H1 (cell line): ENCODE data around the gene MRPL36. TPM values are rescaled to one million over a fixed set of nuclear protein-coding genes. Genes with fewer than 3 reads are reported as not detected.

Source experiments
- CTCF ChIA-PET: fragments of 300-600 bp; sonication (Branson Sonifier 250); formaldehyde crosslinking; loops from one replicate; lab custom pipeline; 2021; ENCODE audit not compliant: partially characterized antibody; lab: Charles Lee
- POLR2A ChIA-PET: fragments of 300-600 bp; sonication (Branson Sonifier 250); formaldehyde crosslinking; loops from one replicate; lab custom pipeline; 2021; ENCODE audit warnings: inconsistent platforms; ENCODE audit not compliant: partially characterized antibody; lab: Charles Lee
- DNase-seq, 2 experiments: peaks; one replicate each; pipeline versions ENCODE4 v3.0.0 to v3.0.0-alpha.2; 2010 to 2022; ENCODE audit warnings: low spot score in 2 of 2, low read depth in 1 of 2, mixed read lengths in 1 of 2
- FAIRE-seq: peaks from 2 replicates; lab custom pipeline; 2011; peaks lifted over from hg19 to GRCh38; lab: Jason Lieb, UNC
- H2AFZ ChIP-seq: 2 replicates; pipeline ENCODE4 v1.8.1; 2012; ENCODE audit warnings: low read length, inconsistent platforms
- H2AK5ac ChIP-seq: 2 replicates; pipeline ENCODE4 v1.6.1; 2013; ENCODE audit warnings: low read depth, low read length
- H2BK120ac ChIP-seq: replicated peaks from 2 replicates; pipeline ENCODE3; 2013; ENCODE audit warnings: low read depth, low read length, inconsistent platforms
- H2BK12ac ChIP-seq: 2 replicates; pipeline ENCODE4 v1.6.1; 2013; ENCODE audit warnings: low read depth, low read length
- H2BK15ac ChIP-seq: 2 replicates; pipeline ENCODE4 v1.6.1; 2013; ENCODE audit warnings: low read length
- H2BK20ac ChIP-seq: 2 replicates; pipeline ENCODE4 v1.6.1; 2013; ENCODE audit warnings: low read length
- H2BK5ac ChIP-seq: 2 replicates; pipeline ENCODE4 v1.6.1; 2013; ENCODE audit warnings: low read depth, low read length
- H3K14ac ChIP-seq: 2 replicates; pipeline ENCODE4 v1.6.1; 2013; ENCODE audit warnings: inconsistent platforms; ENCODE audit not compliant: insufficient read length
- H3K18ac ChIP-seq: 2 replicates; pipeline ENCODE4 v1.6.1; 2013; ENCODE audit warnings: low read length; ENCODE audit errors: extremely low read depth
- H3K23ac ChIP-seq: 2 replicates; pipeline ENCODE4 v1.6.1; 2013; ENCODE audit warnings: inconsistent platforms; ENCODE audit not compliant: insufficient read length
- H3K23me2 ChIP-seq: 2 replicates; pipeline ENCODE4 v1.6.1; 2013; ENCODE audit warnings: low read depth, low read length
- H3K27ac ChIP-seq: 2 replicates; pipeline ENCODE4 v1.6.1; 2011; ENCODE audit warnings: low read depth, low read length, inconsistent platforms
- H3K27me3 ChIP-seq, 4 experiments: replicated peaks in 1 of 4; 1 replicate in 1 of 4; 2 replicates in 3 of 4; pipeline versions ENCODE4 v1.6.1 to v1.8.1; 2011 to 2013; ENCODE audit warnings: low read length in 3 of 4, mild to moderate bottlenecking in 3 of 4, inconsistent platforms in 2 of 4, mixed read lengths in 2 of 4, moderate library complexity in 1 of 4; ENCODE audit not compliant: control insufficient read depth in 3 of 4, insufficient read depth in 3 of 4; ENCODE audit errors: extremely low read depth in 1 of 4
- H3K36me3 ChIP-seq, 4 experiments: 2 replicates each; pipeline versions ENCODE4 v1.6.1 to v1.8.1; 2011 to 2013; ENCODE audit warnings: mild to moderate bottlenecking in 4 of 4, low read length in 3 of 4, moderate library complexity in 2 of 4, control low read depth in 1 of 4, inconsistent platforms in 1 of 4; ENCODE audit not compliant: insufficient read depth in 4 of 4, control insufficient read depth in 2 of 4
- H3K4ac ChIP-seq: replicated peaks from 2 replicates; pipeline ENCODE3; 2013; ENCODE audit warnings: low read length, low read depth, mixed read lengths, inconsistent platforms; ENCODE audit not compliant: insufficient read length
- H3K4me1 ChIP-seq, 4 experiments: replicated peaks in 1 of 4; 1 replicate in 1 of 4; 2 replicates in 3 of 4; pipeline versions ENCODE4 v1.6.1 to v1.8.1; 2011 to 2013; ENCODE audit warnings: low read length in 3 of 4, inconsistent platforms in 2 of 4, mixed read lengths in 1 of 4; ENCODE audit not compliant: insufficient read depth in 4 of 4, control insufficient read depth in 3 of 4
- H3K4me2 ChIP-seq, 2 experiments: 2 replicates each; pipeline versions ENCODE4 v1.6.1 to v1.8.1; 2011 to 2013; ENCODE audit warnings: low read depth in 2 of 2, low read length in 2 of 2, control low read depth in 1 of 2, inconsistent platforms in 1 of 2, mild to moderate bottlenecking in 1 of 2; ENCODE audit not compliant: insufficient read depth in 1 of 2
- H3K4me3 ChIP-seq, 4 experiments: fragments of 200-600, 300-600 bp in 1 of 4; sonication (generic), shearing (Covaris generic), sonication (Bioruptor Twin) in 1 of 4; 2 replicates each; pipeline versions ENCODE4 v1.5.1 to v1.8.1; 2011 to 2016; ENCODE audit warnings: low read length in 4 of 4, low read depth in 3 of 4, control low read depth in 2 of 4, inconsistent platforms in 2 of 4, mild to moderate bottlenecking in 2 of 4, mixed read lengths in 1 of 4, moderate library complexity in 1 of 4; ENCODE audit not compliant: insufficient read depth in 2 of 4; ENCODE audit errors: extremely low read depth in 1 of 4
- H3K56ac ChIP-seq: replicated peaks from 2 replicates; pipeline ENCODE3; 2013; ENCODE audit warnings: low read depth, mild to moderate bottlenecking, mixed read lengths, low read length, inconsistent platforms; ENCODE audit not compliant: insufficient read length
- H3K79me1 ChIP-seq: 2 replicates; pipeline ENCODE4 v1.6.1; 2013; ENCODE audit warnings: low read depth, low read length, control low read depth
- H3K79me2 ChIP-seq, 2 experiments: 2 replicates each; pipeline versions ENCODE4 v1.6.1 to v1.8.1; 2012 to 2013; ENCODE audit warnings: low read length in 2 of 2, mild to moderate bottlenecking in 2 of 2, inconsistent platforms in 1 of 2; ENCODE audit not compliant: insufficient read depth in 2 of 2, control insufficient read depth in 1 of 2
- H3K9ac ChIP-seq, 4 experiments: replicated peaks in 1 of 4; 1 replicate in 1 of 4; 2 replicates in 3 of 4; pipeline versions ENCODE4 v1.6.1 to v1.8.1; 2011 to 2013; ENCODE audit warnings: low read depth in 3 of 4, low read length in 3 of 4, control low read depth in 2 of 4, mild to moderate bottlenecking in 2 of 4, moderate library complexity in 2 of 4, inconsistent platforms in 1 of 4; ENCODE audit errors: extremely low read depth in 1 of 4
- H3K9me3 ChIP-seq, 2 experiments: 2 replicates each; pipeline versions ENCODE4 v1.6.1 to v1.8.1; 2012 to 2013; ENCODE audit warnings: mild to moderate bottlenecking in 2 of 2, moderate library complexity in 2 of 2, control low read depth in 1 of 2, inconsistent platforms in 1 of 2, low read depth in 1 of 2, low read length in 1 of 2, mixed read lengths in 1 of 2; ENCODE audit not compliant: insufficient read depth in 2 of 2
- H4K20me1 ChIP-seq, 2 experiments: replicated peaks in 1 of 2; 2 replicates each; pipeline versions ENCODE3 to v1.8.1; 2011 to 2013; ENCODE audit warnings: inconsistent platforms in 2 of 2, low read length in 2 of 2, mild to moderate bottlenecking in 1 of 2; ENCODE audit not compliant: insufficient read depth in 2 of 2, control insufficient read depth in 1 of 2
- H4K5ac ChIP-seq: 2 replicates; pipeline ENCODE4 v1.6.1; 2013; ENCODE audit warnings: low read length, low read depth, mixed read lengths, inconsistent platforms; ENCODE audit not compliant: insufficient read length
- H4K8ac ChIP-seq: 2 replicates; pipeline ENCODE4 v1.8.0; 2013; ENCODE audit warnings: mild to moderate bottlenecking, moderate library complexity, low read length, inconsistent platforms; ENCODE audit not compliant: insufficient read depth; ENCODE audit errors: extremely low read depth
- H4K91ac ChIP-seq: replicated peaks from 2 replicates; pipeline ENCODE3; 2013; ENCODE audit warnings: low read length, mixed read lengths, inconsistent platforms; ENCODE audit not compliant: insufficient read length
- CHD2 ChIP-seq: IDR thresholded peaks from 2 replicates; pipeline ENCODE4 v1.6.1; 2012; ENCODE audit warnings: low read length, improper control_type of control experiment
- CREB1 ChIP-seq: IDR thresholded peaks from 2 replicates; pipeline ENCODE4 v1.6.1; 2012; ENCODE audit warnings: inconsistent platforms
- EZH2 ChIP-seq: fragments of 200-600 bp; sonication (generic); IDR thresholded peaks from 2 replicates; pipeline ENCODE4 v1.7.1; 2012; ENCODE audit warnings: low read depth, mild to moderate bottlenecking, moderate library complexity, low read length, inconsistent platforms; ENCODE audit not compliant: severe bottlenecking
- FOSL1 ChIP-seq: IDR thresholded peaks from 2 replicates; pipeline ENCODE4 v1.6.1; 2011; ENCODE audit warnings: mild to moderate bottlenecking, low read depth, low read length, moderate library complexity; ENCODE audit not compliant: insufficient read depth
- HDAC2 ChIP-seq, 2 experiments: fragments of 300-600 bp in 1 of 2; sonication (generic) in 1 of 2; IDR thresholded peaks; 2 replicates each; pipeline ENCODE4 v1.6.1; 2011 to 2012; ENCODE audit warnings: low read depth in 2 of 2, low read length in 2 of 2, mild to moderate bottlenecking in 2 of 2, moderate library complexity in 2 of 2, borderline replicate concordance in 1 of 2, inconsistent platforms in 1 of 2
- JUN ChIP-seq: IDR thresholded peaks from 2 replicates; pipeline ENCODE4 v1.6.1; 2011; ENCODE audit warnings: low read depth, mild to moderate bottlenecking, improper control_type of control experiment, low read length
- KDM4A ChIP-seq: IDR thresholded peaks from one replicate; pipeline ENCODE4 v1.7.1; 2012; ENCODE audit warnings: low read depth, mild to moderate bottlenecking, moderate library complexity, low read length, inconsistent platforms; ENCODE audit not compliant: severe bottlenecking
- PHF8 ChIP-seq: fragments of 200-600 bp; sonication (generic); conservative IDR thresholded peaks from 2 replicates; pipeline ENCODE4 v1.7.1; 2012; ENCODE audit warnings: low read depth, mild to moderate bottlenecking, inconsistent platforms, low read length, moderate library complexity
- RAD21 ChIP-seq, 2 experiments: IDR thresholded peaks in 1 of 2; conservative IDR thresholded peaks in 1 of 2; 2 replicates each; pipeline ENCODE4 v1.6.1; 2011; ENCODE audit warnings: low read depth in 2 of 2, low read length in 2 of 2, improper control_type of control experiment in 1 of 2, inconsistent platforms in 1 of 2, mild to moderate bottlenecking in 1 of 2, moderate library complexity in 1 of 2
- SUZ12 ChIP-seq: fragments of 200-600 bp; sonication (generic); IDR thresholded peaks from 2 replicates; pipeline ENCODE4 v1.6.1; 2012; ENCODE audit warnings: mild to moderate bottlenecking, inconsistent platforms, low read length, moderate library complexity, mixed read lengths
- TAF1 ChIP-seq: IDR thresholded peaks from 2 replicates; pipeline ENCODE4 v1.6.1; 2011; ENCODE audit warnings: mild to moderate bottlenecking, low read depth, low read length
- TAF7 ChIP-seq: optimal IDR thresholded peaks from 2 replicates; pipeline ENCODE3; 2011; ENCODE audit warnings: low read depth, mild to moderate bottlenecking, inconsistent platforms, low read length, moderate library complexity, borderline replicate concordance
- WGBS, 2 experiments: shearing (Covaris generic) in 1 of 2; methylation state at CpG; one replicate each; pipeline versions ENCODE4 v1.1.6 to v1.1.7; 2013 to 2015; ENCODE audit warnings: low lambda C conversion rate in 2 of 2, mixed read lengths in 2 of 2, inconsistent platforms in 1 of 2, low coverage in 1 of 2, missing lambda C conversion rate in 1 of 2; ENCODE audit not compliant: insufficient replicate concordance in 2 of 2, insufficient coverage in 1 of 2, insufficient read length in 1 of 2; ENCODE audit errors: extremely low coverage in 1 of 2, missing lambda C conversion rate in 1 of 2; 5-methylcytosine and 5-hydroxymethylcytosine counted together
- polyA plus RNA-seq, 7 experiments: library from polyadenylated mRNA; depleted of rRNA in 3 of 7; stranded (reverse) in 5 of 7; unstranded in 2 of 7; fragments of >200 nt in 5 of 7; fragments of 200-250 nt in 2 of 7; gene quantifications; 1 replicate in 5 of 7; 2 replicates in 1 of 7; 4 replicates in 1 of 7; pipeline versions ENCODE4 v1.2.1 to v1.2.3, GENCODE V29; 2011 to 2013; ENCODE audit warnings: missing spikeins in 2 of 7, mixed read lengths in 2 of 7
- total RNA-seq: library from RNA; stranded (reverse); fragmentation: NEBNext Ultra II Directional; extraction: Animal tissue kit (Norgen Biotek cat#: 25700); gene quantifications from 2 replicates; pipeline ENCODE4 v1.2.1, GENCODE V29; 2021

Gene MRPL36
- total and polyA plus RNA-seq, 2 of the 8 experiments (the other 6 are each of a cell fraction or from before 2014, with no cell fraction given): 56.3 to 81.5 TPM

DNA sequence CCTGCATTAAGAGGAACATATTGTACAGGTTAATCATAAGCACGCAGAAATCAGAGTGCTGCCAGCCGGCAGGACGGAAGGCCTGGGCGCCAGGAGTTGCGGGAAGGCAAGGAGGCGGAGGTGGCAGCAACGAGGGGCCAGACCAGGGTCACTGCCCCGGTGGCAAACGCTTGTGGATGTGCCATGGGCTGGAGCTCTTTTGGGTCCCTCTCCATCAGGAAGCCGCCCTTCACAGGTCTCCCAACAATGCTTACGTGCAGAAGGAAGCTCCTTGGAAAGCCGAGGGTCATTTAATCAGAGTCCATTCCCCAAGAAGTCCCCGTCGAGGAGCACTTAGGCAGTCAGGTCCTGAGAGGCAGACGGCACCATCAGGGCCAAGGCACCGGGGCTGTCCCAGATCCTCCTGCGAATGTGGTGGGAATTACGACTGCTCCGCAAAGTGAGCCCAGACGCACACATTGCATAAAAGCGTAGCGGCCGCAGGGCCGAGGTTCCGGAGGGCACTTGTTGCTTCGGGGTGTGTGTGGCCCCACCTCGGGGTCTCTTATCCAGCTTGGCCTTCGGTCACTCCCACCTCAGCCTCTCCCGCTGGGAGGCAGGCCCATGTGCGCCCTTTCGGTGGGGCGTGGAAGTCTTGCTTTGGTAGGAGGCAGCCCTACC, 20.5 kb downstream of the MRPL36 start:
- FAIRE-seq: no peak
- no peak overlapping the region for H2AFZ ChIP-seq
- H3K79me1 ChIP-seq: no peaks in the 10 kb centered on the region
- no peak overlapping the region for H4K91ac ChIP-seq
- H3K4me1 ChIP-seq: no peaks in the 10 kb centered on the region
- no peak overlapping the region for H2BK5ac ChIP-seq
- H3K4me3 ChIP-seq: no peak overlapping the region
- H2AK5ac ChIP-seq: no peak overlapping the region
- no peak overlapping the region for H3K56ac ChIP-seq
- H3K36me3 ChIP-seq: no peaks in the 10 kb centered on the region
- no peak overlapping the region for H3K14ac ChIP-seq
- H3K9ac ChIP-seq: no peak overlapping the region
- H4K5ac ChIP-seq: no peak overlapping the region
- ChIA-PET CTCF (interaction anchor here (1.0 to 1.1 kb wide), 2 partner anchors 41 to 42 kb away, joined by 3 read pairs; no protein-coding TSS in a partner anchor), POLR2A (interaction anchor here (1.5 kb wide), 1 partner anchor 11 kb away, joined by 3 read pairs; no protein-coding TSS in a partner anchor)
- no peak overlapping the region for H3K27ac ChIP-seq
- H3K79me2 ChIP-seq: no peaks in the 10 kb centered on the region
- no peak overlapping the region for H3K18ac ChIP-seq
- WGBS, 2 experiments: 87% methylated on average over 32 of the region's 32 CpGs; no CpG with 5 or more reads in 1 of the 2 experiments
- no peaks in the 10 kb centered on the region for H3K27me3 ChIP-seq
- peaks cover 0 to 3% of the 10 kb centered on the region in 2 experiments for H4K20me1 ChIP-seq
- no peak overlapping the region for H3K4me2 ChIP-seq
- H4K8ac ChIP-seq: peak overlapping the region; percentile 11; the same call in 1 of the 2 replicates
- DNase-seq: no peak
- no peak overlapping the region for H2BK120ac ChIP-seq
- H2BK12ac ChIP-seq: no peak overlapping the region
- no peak overlapping the region for H3K4ac ChIP-seq
- no peak overlapping the region for H2BK20ac ChIP-seq
- no peaks in the 10 kb centered on the region for H3K9me3 ChIP-seq
- no peaks in the 10 kb centered on the region for H3K23me2 ChIP-seq
- H2BK15ac ChIP-seq: no peak overlapping the region
- no peak overlapping the region for H3K23ac ChIP-seq
- TF ChIP-seq SUZ12: no peak
- no peak for TF ChIP-seq EZH2
- TF ChIP-seq TAF1: no peak
- TF ChIP-seq JUN: no peak
- TF ChIP-seq FOSL1: no peak
- TF ChIP-seq RAD21 (IDR thresholded peaks at IDR 0.05 in 1 of 2, conservative IDR thresholded peaks at IDR 0.05 in 1 of 2; ENCODE audit: low read depth in 2 of 2, low read length in 2 of 2): no peak
- no peak for TF ChIP-seq CREB1
- TF ChIP-seq CHD2: no peak
- TF ChIP-seq PHF8: no peak
- no peak for TF ChIP-seq TAF7
- no peak for TF ChIP-seq KDM4A
- no peak for TF ChIP-seq HDAC2 (IDR thresholded peaks at IDR 0.05; ENCODE audit: borderline replicate concordance in 1 of 2, low read depth in 2 of 2, low read length in 2 of 2)
